Measurements from ENCODE around the gene UST. TPM values are rescaled to one million over a fixed set of nuclear protein-coding genes. Genes with fewer than 3 reads are reported as not detected.
A peak's percentile ranks its signal among the peaks of the same experiment; 100 is the strongest.

Gene UST
- total and polyA plus RNA-seq, 2 experiments from 2014 or later = 8.0 to 11.7 TPM

DNA sequence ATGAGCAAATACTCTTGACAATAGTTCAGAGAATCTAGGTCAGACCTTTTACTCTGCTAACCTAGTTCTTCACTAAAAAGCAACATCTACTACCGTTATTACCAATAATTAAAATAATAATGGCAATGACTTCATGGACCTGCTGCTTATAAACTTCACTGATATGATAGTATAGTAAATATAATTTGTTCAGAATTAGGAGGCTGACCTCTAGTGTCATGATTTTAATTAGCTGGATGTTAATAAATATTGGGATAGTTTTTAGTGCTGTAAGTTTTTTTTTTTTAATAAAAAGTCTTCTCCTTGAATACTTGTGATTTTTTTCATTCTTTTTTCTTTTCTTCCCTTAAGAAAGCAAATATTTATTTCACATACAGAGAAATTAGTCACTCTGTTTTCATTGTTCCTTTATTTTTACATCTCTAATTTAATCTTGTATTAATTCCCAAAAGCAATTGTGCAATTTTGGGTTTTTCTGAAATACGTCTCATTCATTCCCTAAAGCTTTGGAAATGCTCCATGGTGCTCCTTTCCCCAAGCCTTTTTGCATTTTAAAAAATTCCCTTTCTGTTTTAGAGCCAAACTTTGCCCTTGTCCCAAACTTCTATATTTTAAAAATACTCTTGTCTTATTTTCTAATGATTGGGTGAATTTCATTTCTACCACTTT is 46.6 kb upstream of the UST start:
- Histone ChIP-seq H4K20me1 (ENCODE audit: insufficient read depth, poor library complexity, severe bottlenecking) (no peaks in the 10 kb centered on the region), H3K9me2 (replicated peaks; ENCODE audit: insufficient read depth) (no peaks in the 10 kb centered on the region), H3K4me3 (no peak overlapping the region), H3K27me3 (no peaks in the 10 kb centered on the region), H3K4me2 (peak overlapping the region; percentile 62), H3K9me3 (ENCODE audit: low read depth) (no peaks in the 10 kb centered on the region), H3K79me2 (no peaks in the 10 kb centered on the region), H3K36me3 (replicated peaks; ENCODE audit: insufficient read depth, low read depth) (no peaks in the 10 kb centered on the region), H3K4me1 (ENCODE audit: insufficient read depth) (no peaks in the 10 kb centered on the region), H2AFZ (peak overlapping the region; percentile 11), H3K27ac (no peak overlapping the region)
- 82% methylated on average over 2 of the region's 2 CpGs for WGBS (ENCODE audit: low lambda C conversion rate, missing lambda C conversion rate)
- no peak for TF ChIP-seq EZH2phosphoT487 (IDR thresholded peaks at IDR 0.05; ENCODE audit: low read depth, severe bottlenecking, unreplicated experiment)
- TF ChIP-seq EZH2 (IDR thresholded peaks at IDR 0.05; ENCODE audit: borderline replicate concordance) = no peak
- TF ChIP-seq, protein P1, sequence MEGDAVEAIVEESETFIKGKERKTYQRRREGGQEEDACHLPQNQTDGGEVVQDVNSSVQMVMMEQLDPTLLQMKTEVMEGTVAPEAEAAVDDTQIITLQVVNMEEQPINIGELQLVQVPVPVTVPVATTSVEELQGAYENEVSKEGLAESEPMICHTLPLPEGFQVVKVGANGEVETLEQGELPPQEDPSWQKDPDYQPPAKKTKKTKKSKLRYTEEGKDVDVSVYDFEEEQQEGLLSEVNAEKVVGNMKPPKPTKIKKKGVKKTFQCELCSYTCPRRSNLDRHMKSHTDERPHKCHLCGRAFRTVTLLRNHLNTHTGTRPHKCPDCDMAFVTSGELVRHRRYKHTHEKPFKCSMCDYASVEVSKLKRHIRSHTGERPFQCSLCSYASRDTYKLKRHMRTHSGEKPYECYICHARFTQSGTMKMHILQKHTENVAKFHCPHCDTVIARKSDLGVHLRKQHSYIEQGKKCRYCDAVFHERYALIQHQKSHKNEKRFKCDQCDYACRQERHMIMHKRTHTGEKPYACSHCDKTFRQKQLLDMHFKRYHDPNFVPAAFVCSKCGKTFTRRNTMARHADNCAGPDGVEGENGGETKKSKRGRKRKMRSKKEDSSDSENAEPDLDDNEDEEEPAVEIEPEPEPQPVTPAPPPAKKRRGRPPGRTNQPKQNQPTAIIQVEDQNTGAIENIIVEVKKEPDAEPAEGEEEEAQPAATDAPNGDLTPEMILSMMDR (IDR thresholded peaks at IDR 0.05; ENCODE audit: poor library complexity) = no peak
- DNase-seq (ENCODE audit: low spot score) = no peak

DNA sequence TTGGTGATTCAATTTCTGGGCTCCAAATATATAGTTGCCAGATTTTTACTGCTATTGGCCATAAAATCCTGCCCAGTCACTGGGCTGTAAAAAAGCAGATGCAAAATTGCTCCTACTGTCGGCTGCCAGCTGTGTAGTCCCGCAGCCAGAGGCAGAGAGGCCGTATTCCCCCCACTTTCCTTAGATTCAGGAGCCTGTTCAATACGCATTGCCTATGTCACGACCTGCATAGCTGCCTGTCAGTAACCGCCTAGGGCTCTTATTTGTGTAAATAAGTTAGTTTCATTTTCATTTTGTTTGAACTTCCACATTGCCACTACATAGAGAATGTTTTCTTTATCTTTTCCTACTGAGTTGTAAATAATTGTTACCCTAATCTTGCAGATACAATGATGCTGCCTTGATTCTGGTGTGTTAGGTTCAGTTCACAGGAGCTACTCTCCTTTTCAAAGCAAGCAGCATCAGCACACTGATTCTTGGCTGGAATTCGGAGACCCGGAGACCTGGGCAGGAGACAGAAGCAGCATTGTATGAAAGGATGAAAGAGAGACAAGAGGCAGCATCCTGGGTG is 46.0 kb upstream of the UST start:
- Histone ChIP-seq H3K4me3 (no peak overlapping the region), H3K79me2 (no peaks in the 10 kb centered on the region), H3K4me2 (peak overlapping the region; percentile 62), H3K36me3 (replicated peaks; ENCODE audit: insufficient read depth, low read depth) (no peaks in the 10 kb centered on the region), H3K9me2 (replicated peaks; ENCODE audit: insufficient read depth) (no peaks in the 10 kb centered on the region), H2AFZ (peak overlapping the region; percentile 11), H4K20me1 (ENCODE audit: insufficient read depth, poor library complexity, severe bottlenecking) (no peaks in the 10 kb centered on the region), H3K27me3 (no peaks in the 10 kb centered on the region), H3K27ac (no peak overlapping the region), H3K9me3 (ENCODE audit: low read depth) (no peaks in the 10 kb centered on the region), H3K4me1 (ENCODE audit: insufficient read depth) (no peaks in the 10 kb centered on the region)
- DNase-seq (ENCODE audit: low spot score) = peak; percentile 14
- 31% methylated on average over 8 of the region's 8 CpGs for WGBS (ENCODE audit: low lambda C conversion rate, missing lambda C conversion rate)
- TF ChIP-seq, protein P1 (IDR thresholded peaks at IDR 0.05; ENCODE audit: poor library complexity) = no peak
- TF ChIP-seq EZH2 (IDR thresholded peaks at IDR 0.05; ENCODE audit: borderline replicate concordance) (no peak), EZH2phosphoT487 (IDR thresholded peaks at IDR 0.05; ENCODE audit: low read depth, severe bottlenecking, unreplicated experiment) (no peak)

DNA sequence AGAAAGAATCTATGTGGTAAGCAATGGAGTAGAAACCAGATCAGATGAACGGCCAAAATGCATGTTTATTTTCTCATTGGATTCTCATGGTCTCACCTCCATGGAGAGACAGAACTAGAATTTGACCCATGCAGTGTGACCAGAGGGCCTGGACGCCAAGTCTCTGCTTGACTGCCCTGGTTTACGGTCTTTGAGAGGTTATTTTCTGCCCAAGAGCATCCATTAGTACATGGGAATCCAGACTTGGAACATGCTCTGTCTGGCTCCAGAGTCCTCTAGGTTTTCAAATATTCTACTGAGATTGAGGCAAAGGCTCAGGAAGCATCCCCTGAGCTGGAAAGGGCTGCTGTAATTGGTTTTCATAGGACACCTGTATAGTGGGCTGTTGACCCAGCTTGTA is 45.5 kb upstream of the UST start:
- no peak for DNase-seq (ENCODE audit: low spot score)
- H2AFZ ChIP-seq = peak overlapping the region; percentile 11
- H4K20me1 ChIP-seq (ENCODE audit: insufficient read depth, poor library complexity, severe bottlenecking) = no peaks in the 10 kb centered on the region
- TF ChIP-seq EZH2phosphoT487 (IDR thresholded peaks at IDR 0.05; ENCODE audit: low read depth, severe bottlenecking, unreplicated experiment) (no peak), EZH2 (IDR thresholded peaks at IDR 0.05; ENCODE audit: borderline replicate concordance) (no peak)
- TF ChIP-seq, protein P1 (IDR thresholded peaks at IDR 0.05; ENCODE audit: poor library complexity) = no peak
- H3K27me3 ChIP-seq = no peaks in the 10 kb centered on the region
- peak overlapping the region; percentile 62 for H3K4me2 ChIP-seq
- H3K9me3 ChIP-seq (ENCODE audit: low read depth) = no peaks in the 10 kb centered on the region
- no peak overlapping the region for H3K4me3 ChIP-seq
- no peak overlapping the region for H3K27ac ChIP-seq
- H3K79me2 ChIP-seq = no peaks in the 10 kb centered on the region
- 94% methylated on average over 3 of the region's 3 CpGs for WGBS (ENCODE audit: low lambda C conversion rate, missing lambda C conversion rate)
- H3K4me1 ChIP-seq (ENCODE audit: insufficient read depth) = no peaks in the 10 kb centered on the region
- H3K9me2 ChIP-seq (replicated peaks; ENCODE audit: insufficient read depth) = no peaks in the 10 kb centered on the region
- H3K36me3 ChIP-seq (replicated peaks; ENCODE audit: insufficient read depth, low read depth) = no peaks in the 10 kb centered on the region
